DND-41 (cell line): ENCODE data around the gene YTHDC2.

ENCODE experiments used
- CTCF ChIP-seq: IDR thresholded peaks from 2 replicates; pipeline ENCODE4 v1.5.1; 2012; ENCODE audit warnings: borderline replicate concordance, low read length, moderate library complexity, mild to moderate bottlenecking; ENCODE audit not compliant: poor library complexity, severe bottlenecking; ENCODE audit errors: extremely low read depth
- EZH2 ChIP-seq: IDR thresholded peaks from 3 replicates; pipeline ENCODE4 v1.6.1; 2012; ENCODE audit warnings: borderline replicate concordance, low read depth, mild to moderate bottlenecking, moderate library complexity, low read length, inconsistent platforms; ENCODE audit not compliant: severe bottlenecking

DNA sequence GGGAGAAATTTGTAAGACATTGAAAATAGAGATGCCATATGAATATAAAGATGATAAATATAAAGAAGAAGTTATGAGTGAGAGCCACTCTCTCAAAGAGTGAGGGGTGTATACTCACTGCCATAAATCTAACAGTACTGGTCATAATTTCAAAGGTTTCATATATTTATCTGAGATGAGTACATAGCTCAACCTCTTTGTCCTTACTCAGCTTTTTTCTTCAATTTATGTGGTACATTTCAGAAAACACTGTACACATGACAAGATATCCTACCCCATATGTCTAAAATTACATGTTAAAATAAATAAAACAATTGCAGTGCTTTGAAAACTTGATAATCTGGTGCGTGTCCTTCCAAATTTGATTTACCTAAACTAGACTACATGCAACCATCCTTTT, 20.0 kb upstream of the YTHDC2 start:
- no peak for TF ChIP-seq CTCF
- TF ChIP-seq EZH2: no peak
